T-helper 2 cell treated with Interferon-gamma antibody and Interleukin-4, amounts not matched to agents 100 ng/mL and 5 ng/mL, for 36 hours (primary cell): ENCODE measurements around the gene TSPEAR. TPM values are rescaled to one million over a fixed set of nuclear protein-coding genes. Genes with fewer than 3 reads are reported as not detected.

Experiments
- intact Hi-C: fragments of 100-400 bp; cut with micrococcal nuclease; formaldehyde crosslinking; loops from one replicate; pipeline ENCODE4 v1.15.1; 2023
- total RNA-seq: library from RNA; stranded (reverse); gene quantifications from 2 replicates; pipeline ENCODE4 v1.2.3, GENCODE V29; 2022

The TSPEAR gene
- total RNA-seq, 1 donor from 2014 or later: not detected

GRCh38 chr21:44475266-44475845 lies 236.0 kb downstream of the TSPEAR start:
- intact Hi-C loops: no loop called here

GRCh38 chr21:44473915-44474555 lies 237.3 kb downstream of the TSPEAR start:
- intact Hi-C loops: no loop called here

GRCh38 chr21:44471996-44472395 lies 239.4 kb downstream of the TSPEAR start:
- intact Hi-C loops: no loop called here

- intact Hi-C loops: no loop called here
These were observed 240.0 kb downstream of the TSPEAR start for GRCh38 chr21:44471341-44471740.

- intact Hi-C loops: no loop called here
These were observed 243.5 kb downstream of the TSPEAR start for GRCh38 chr21:44467859-44468195.

- intact Hi-C loops: no loop called here
These were observed 244.1 kb downstream of the TSPEAR start for GRCh38 chr21:44466996-44467858.

GRCh38 chr21:44466351-44466954 lies 244.9 kb downstream of the TSPEAR start:
- intact Hi-C loops: no loop called here

GRCh38 chr21:44464351-44464750 lies 247.0 kb downstream of the TSPEAR start:
- intact Hi-C loops: no loop called here

GRCh38 chr21:44463724-44464123 lies 247.6 kb downstream of the TSPEAR start:
- intact Hi-C loops: no loop called here

GRCh38 chr21:44462834-44463200 lies 248.6 kb downstream of the TSPEAR start:
- intact Hi-C loops: no loop called here

- intact Hi-C loops: no loop called here
These were observed 249.1 kb downstream of the TSPEAR start for GRCh38 chr21:44462086-44462833.

- intact Hi-C loops: no loop called here
These were observed 249.8 kb downstream of the TSPEAR start for GRCh38 chr21:44461464-44462001.

GRCh38 chr21:44461005-44461404 lies 250.4 kb downstream of the TSPEAR start:
- intact Hi-C loops: no loop called here

GRCh38 chr21:44460441-44460755 lies 251.0 kb downstream of the TSPEAR start:
- intact Hi-C loops: no loop called here

- intact Hi-C loops: no loop called here
These were observed 251.5 kb downstream of the TSPEAR start for GRCh38 chr21:44459712-44460440.

GRCh38 chr21:44458971-44459711 lies 252.2 kb downstream of the TSPEAR start:
- intact Hi-C loops: no loop called here

- intact Hi-C loops: no loop called here
These were observed 254.2 kb downstream of the TSPEAR start for GRCh38 chr21:44456915-44457736.

- intact Hi-C loops: no loop called here
These were observed 255.0 kb downstream of the TSPEAR start for GRCh38 chr21:44456214-44456914.
